ENCODE measurements around the gene PPP1R10.

PPP1R10 gene

DNA sequence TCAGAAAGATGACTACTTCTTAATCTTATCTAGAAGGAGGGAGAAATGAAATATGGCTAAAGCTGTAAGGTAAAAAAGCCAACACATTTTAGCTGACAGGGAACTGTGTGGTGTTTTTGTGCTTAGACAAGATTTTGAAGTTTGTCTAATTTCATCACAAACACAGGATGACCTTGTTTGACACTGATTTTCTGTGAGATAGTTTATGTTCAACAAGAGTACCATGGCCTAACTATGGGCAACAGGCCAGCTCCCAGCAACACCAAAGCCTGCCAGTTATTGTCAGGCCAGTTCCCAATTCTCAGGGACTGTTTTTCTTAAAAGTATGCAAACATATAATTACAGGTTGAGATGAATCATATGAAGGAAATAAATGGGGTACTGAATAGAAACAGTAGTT is 51.3 kb downstream of the PPP1R10 start:
- TF ChIP-seq, protein P1, sequence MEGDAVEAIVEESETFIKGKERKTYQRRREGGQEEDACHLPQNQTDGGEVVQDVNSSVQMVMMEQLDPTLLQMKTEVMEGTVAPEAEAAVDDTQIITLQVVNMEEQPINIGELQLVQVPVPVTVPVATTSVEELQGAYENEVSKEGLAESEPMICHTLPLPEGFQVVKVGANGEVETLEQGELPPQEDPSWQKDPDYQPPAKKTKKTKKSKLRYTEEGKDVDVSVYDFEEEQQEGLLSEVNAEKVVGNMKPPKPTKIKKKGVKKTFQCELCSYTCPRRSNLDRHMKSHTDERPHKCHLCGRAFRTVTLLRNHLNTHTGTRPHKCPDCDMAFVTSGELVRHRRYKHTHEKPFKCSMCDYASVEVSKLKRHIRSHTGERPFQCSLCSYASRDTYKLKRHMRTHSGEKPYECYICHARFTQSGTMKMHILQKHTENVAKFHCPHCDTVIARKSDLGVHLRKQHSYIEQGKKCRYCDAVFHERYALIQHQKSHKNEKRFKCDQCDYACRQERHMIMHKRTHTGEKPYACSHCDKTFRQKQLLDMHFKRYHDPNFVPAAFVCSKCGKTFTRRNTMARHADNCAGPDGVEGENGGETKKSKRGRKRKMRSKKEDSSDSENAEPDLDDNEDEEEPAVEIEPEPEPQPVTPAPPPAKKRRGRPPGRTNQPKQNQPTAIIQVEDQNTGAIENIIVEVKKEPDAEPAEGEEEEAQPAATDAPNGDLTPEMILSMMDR (IDR thresholded peaks at IDR 0.05), result no peak

DNA sequence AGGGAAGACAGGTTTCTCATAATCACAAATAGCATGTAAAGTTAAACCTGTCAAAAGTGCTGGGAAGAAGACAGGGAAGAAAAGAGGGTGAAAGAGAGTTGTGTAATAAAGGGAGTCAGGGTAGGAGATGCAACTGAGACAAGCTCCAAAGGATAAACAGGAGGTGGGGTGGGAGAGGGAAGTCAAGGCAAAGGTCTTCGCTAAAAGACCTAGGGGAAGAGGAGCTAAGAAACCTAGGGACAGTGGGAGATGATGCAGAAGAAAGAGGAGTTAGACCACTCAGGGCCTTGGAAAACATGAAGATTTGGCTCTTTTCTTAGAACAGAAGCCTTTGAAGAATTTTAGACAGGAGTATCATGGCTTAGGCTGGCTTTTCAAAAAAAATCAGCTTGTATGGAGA is 52.9 kb downstream of the PPP1R10 start:
- TF ChIP-seq, protein P1 (IDR thresholded peaks at IDR 0.05), result no peak

GRCh38 chr6:30562470-30563425 is 54.3 kb downstream of the PPP1R10 start:
- TF ChIP-seq, protein P1 (IDR thresholded peaks at IDR 0.05), result no peak

GRCh38 chr6:30560930-30561329 is 56.1 kb downstream of the PPP1R10 start:
- TF ChIP-seq, protein P1 (IDR thresholded peaks at IDR 0.05), result no peak

- TF ChIP-seq, protein P1 (IDR thresholded peaks at IDR 0.05), result no peak
Observed at GRCh38 chr6:30557683-30557981, 59.4 kb downstream of the PPP1R10 start.

GRCh38 chr6:30556906-30557682 is 59.9 kb downstream of the PPP1R10 start, which contains the start of gene PRR3:
TSS of gene PRR3 (plus strand) at chr6:30557295. CDS start at chr6:30557345, 50 bp downstream.
- TF ChIP-seq, protein P1 (IDR thresholded peaks at IDR 0.05), result no peak

DNA sequence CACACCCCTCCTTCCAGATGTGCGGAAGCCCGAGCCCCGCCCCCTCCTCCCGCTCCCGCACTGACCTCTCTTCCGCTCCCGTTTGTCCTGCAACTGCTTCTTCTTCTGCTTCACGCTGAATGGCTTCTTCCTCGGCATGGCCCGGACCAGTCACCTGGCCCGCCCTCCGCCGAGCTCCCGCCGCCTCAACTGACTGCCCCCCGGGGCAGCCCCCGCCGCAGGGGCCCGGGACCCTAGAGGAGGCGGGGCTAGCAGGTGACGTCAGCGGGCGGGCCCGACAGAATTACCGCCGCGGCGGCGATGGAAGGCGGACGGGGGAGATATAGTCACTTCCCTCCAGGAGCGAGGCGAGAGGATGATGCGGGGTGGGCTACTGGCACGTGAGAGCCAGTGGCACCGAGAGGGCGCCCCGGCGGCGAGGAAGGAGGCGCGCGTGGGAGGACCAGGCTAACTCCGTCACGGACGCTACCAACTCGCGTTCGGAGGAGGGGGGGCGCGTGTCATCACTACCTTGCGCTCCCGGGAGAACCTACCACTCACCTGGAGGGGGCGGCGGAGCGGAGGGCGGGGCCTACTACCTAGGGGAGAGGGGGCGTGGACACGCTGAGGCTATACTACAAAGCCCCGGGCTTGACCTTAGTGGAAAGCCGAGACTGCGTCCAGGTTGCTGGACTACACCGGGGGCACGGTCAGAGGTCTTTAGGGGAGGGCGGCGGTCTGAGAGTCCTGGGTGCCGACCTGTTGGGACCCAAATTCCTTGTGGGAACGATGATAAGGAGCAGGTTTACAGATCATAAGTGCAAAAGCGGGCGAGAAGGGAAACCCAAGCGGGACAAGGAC is 60.8 kb downstream of the PPP1R10 start, which contains the start of gene GNL1:
Gene GNL1, minus strand, starts transcription at position 424 of the 840 bp plus-strand sequence. Its CDS starts 286 bp downstream, at position 138.
- TF ChIP-seq, protein P1 (IDR thresholded peaks at IDR 0.05), result no peak
